Measurements from ENCODE around the gene PRRG2. TPM values are rescaled to one million over a fixed set of nuclear protein-coding genes. Genes with fewer than 3 reads are reported as not detected.

Gene PRRG2
- total RNA-seq, 1 experiment from 2014 or later, result 3.3 TPM

- Histone ChIP-seq H3K79me2 (ENCODE audit: insufficient read depth, low read length) (peaks cover 4% of the 10 kb centered on the region; the same call in 1 of the 2 replicates), H2BK120ac (ENCODE audit: low read depth, low read length, poor library complexity, severe bottlenecking) (no peak overlapping the region), H2AK5ac (ENCODE audit: insufficient read length, low read length) (no peak overlapping the region), H3K18ac (ENCODE audit: insufficient read length, low read depth, low read length) (no peak overlapping the region), H4K5ac (ENCODE audit: insufficient read length, low read depth, low read length) (no peak overlapping the region), H3K27ac (ENCODE audit: insufficient read length, low read depth, low read length) (no peak overlapping the region), H2BK5ac (ENCODE audit: insufficient read length, low read length) (no peak overlapping the region), H3K56ac (ENCODE audit: insufficient read length, low read depth, low read length) (no peak overlapping the region), H2BK12ac (ENCODE audit: insufficient read length, low read depth, low read length) (no peak overlapping the region), H3K79me1 (ENCODE audit: insufficient read depth, low read depth, low read length, poor library complexity, severe bottlenecking) (no peaks in the 10 kb centered on the region), H2BK20ac (ENCODE audit: low read depth, low read length, poor library complexity, severe bottlenecking) (no peak overlapping the region), H4K20me1 (ENCODE audit: control insufficient read depth, insufficient read depth, insufficient read length) (no peaks in the 10 kb centered on the region), H2AFZ (ENCODE audit: low read length) (no peak overlapping the region), H3K9ac (ENCODE audit: extremely low read depth, insufficient read length, low read length) (no peak overlapping the region), H3K23me2 (ENCODE audit: insufficient read length, low read depth, low read length, poor library complexity, severe bottlenecking) (no peaks in the 10 kb centered on the region), H4K8ac (replicated peaks; ENCODE audit: insufficient read length, low read depth, low read length) (no peak overlapping the region), H4K91ac (ENCODE audit: insufficient read length, low read depth, low read length) (no peak overlapping the region), H3K4me2 (ENCODE audit: insufficient read depth, insufficient read length, low read length) (no peak overlapping the region), H2BK15ac (ENCODE audit: low read depth, low read length) (no peak overlapping the region), H3T11ph (ENCODE audit: low read length) (no peak overlapping the region), H3K23ac (ENCODE audit: insufficient read length, low read depth, low read length) (no peak overlapping the region), H3K9me3 (ENCODE audit: control insufficient read depth, low read depth, low read length) (no peaks in the 10 kb centered on the region), H3K14ac (ENCODE audit: insufficient read depth, low read length) (no peak overlapping the region), H3K27me3 (ENCODE audit: insufficient read depth, low read length) (no peaks in the 10 kb centered on the region), H3K4ac (ENCODE audit: low read depth, low read length) (no peak overlapping the region), H3K4me1 (ENCODE audit: insufficient read depth, low read length) (no peaks in the 10 kb centered on the region)
- Mint-ChIP-seq H3K27ac (peak overlapping the region in 2 of 3 experiments; percentile 13 to 44; a peak in 1 of 7 replicates), H3K4me1 (peaks cover 11 to 15% of the 10 kb centered on the region in 2 experiments), H3K27me3 (ENCODE audit: low read depth) (no peaks in the 10 kb centered on the region), H3K9me3 (no peaks in the 10 kb centered on the region), H3K4me3 (no peak overlapping the region), H3K36me3 (ENCODE audit: insufficient read depth in 1 of 3, low read depth in 3 of 3) (peaks cover 2 to 20% (median 12%) of the 10 kb centered on the region in 3 experiments; a peak in 6 of 7 replicates)
- no peak for TF ChIP-seq CTCF (conservative IDR thresholded peaks at IDR 0.05)
- DNase-seq, result no peak
- no CpG with 5 or more reads among the region's 7 CpGs for WGBS (ENCODE audit: extremely low coverage, insufficient read length, low lambda C conversion rate)
Observed at GRCh38 chr19:49573009-49573408, 8.1 kb upstream of the PRRG2 start.

Measured in H9 (cell line).